K562 (cell line): Measurements from ENCODE around the gene TRUB2. TPM values are rescaled to one million over a fixed set of nuclear protein-coding genes. Genes with fewer than 3 reads are reported as not detected.

ENCODE experiments used
- ATAC-seq: fragments of 200-7000 bp; cut with Tn5 transposase; 3 replicates; pipeline ENCODE4 v1.9.1; 2020; ENCODE audit warnings: moderate library complexity
- BruUV-seq: library from RNA; stranded (reverse); fragments of 400-500 nt; replicated peaks from 2 replicates; lab custom pipeline; 2021; lab: Mats Ljungman, UMichigan
- CTCF ChIA-PET: fragments of 300-600 bp; formaldehyde crosslinking; extraction: SDS; loops from one replicate; lab custom pipeline; 2021; ENCODE audit warnings: low intra/inter-chr PET ratio; lab: Yijun Ruan, JAX
- POLR2A ChIA-PET: fragments of 300-600, 350-650 bp; sonication (Branson Sonifier 250); formaldehyde crosslinking; extraction: SDS; loops from one replicate; lab custom pipeline; 2021; ENCODE audit warnings: antibody characterized with exemption, inconsistent platforms; lab: Yijun Ruan, JAX
- DNase-seq, 4 experiments: peaks; one replicate each; pipeline versions ENCODE4 v3.0.0 to v3.0.0-alpha.2; 2011 to 2018; ENCODE audit warnings: low spot score in 3 of 4, mixed read lengths in 3 of 4; ENCODE audit errors: extremely low read depth in 1 of 4
- FAIRE-seq: peaks from 2 replicates; lab custom pipeline; 2011; peaks lifted over from hg19 to GRCh38; lab: Jason Lieb, UNC
- H2AFZ ChIP-seq: 2 replicates; pipeline ENCODE4 v1.6.0; 2011; ENCODE audit warnings: low read depth, low read length, control low read depth, inconsistent platforms
- H3K27ac ChIP-seq: fragments of 200-600 bp; 3 replicates; pipeline ENCODE4 v1.8.0; 2011; ENCODE audit warnings: low read depth, mild to moderate bottlenecking, control low read depth, inconsistent platforms, low read length, moderate library complexity, mixed read lengths; ENCODE audit errors: extremely low read depth
- H3K27me3 ChIP-seq, 2 experiments: fragments of 300-600 bp in 1 of 2; 2 replicates in 1 of 2; 3 replicates in 1 of 2; pipeline versions ENCODE4 v1.6.0 to v1.8.0; 2011; ENCODE audit warnings: inconsistent platforms in 2 of 2, low read length in 2 of 2, mild to moderate bottlenecking in 1 of 2, mixed read lengths in 1 of 2, moderate library complexity in 1 of 2; ENCODE audit not compliant: control insufficient read depth in 2 of 2, insufficient read depth in 2 of 2
- H3K36me3 ChIP-seq: fragments of 300-600 bp; 3 replicates; pipeline ENCODE4 v1.8.0; 2011; ENCODE audit warnings: mild to moderate bottlenecking, low read length, inconsistent platforms; ENCODE audit not compliant: control insufficient read depth, insufficient read depth
- H3K4me1 ChIP-seq, 2 experiments: fragments of 200-600 bp in 1 of 2; replicated peaks in 1 of 2; 2 replicates in 1 of 2; 3 replicates in 1 of 2; pipeline versions ENCODE4 v1.5.1 to v1.8.0; 2011; ENCODE audit warnings: inconsistent platforms in 2 of 2, low read length in 2 of 2, mild to moderate bottlenecking in 1 of 2, mixed read lengths in 1 of 2, moderate library complexity in 1 of 2; ENCODE audit not compliant: control insufficient read depth in 2 of 2, insufficient read depth in 2 of 2
- H3K4me2 ChIP-seq: 2 replicates; pipeline ENCODE4 v1.6.1; 2011; ENCODE audit warnings: low read length, control low read depth, inconsistent platforms, mixed read lengths; ENCODE audit not compliant: insufficient read depth
- H3K4me3 ChIP-seq: fragments of 200-600 bp; sonication (generic), shearing (Covaris generic); 2 replicates; pipeline ENCODE4 v1.5.1; 2016; ENCODE audit warnings: control low read depth, inconsistent platforms
- H3K79me2 ChIP-seq: fragments of 200-600 bp; 3 replicates; pipeline ENCODE4 v1.8.0; 2011; ENCODE audit warnings: low read length, inconsistent platforms; ENCODE audit not compliant: control insufficient read depth, insufficient read depth
- H3K9ac ChIP-seq, 2 experiments: 2 replicates each; pipeline versions ENCODE4 v1.6.0 to v1.6.1; 2011; ENCODE audit warnings: low read depth in 2 of 2, low read length in 2 of 2, control low read depth in 1 of 2, inconsistent platforms in 1 of 2, mild to moderate bottlenecking in 1 of 2, mixed read lengths in 1 of 2; ENCODE audit not compliant: insufficient read depth in 1 of 2
- H3K9me1 ChIP-seq: one replicate; pipeline ENCODE4 v1.6.0; 2011; ENCODE audit warnings: inconsistent platforms, mild to moderate bottlenecking, low read length, moderate library complexity; ENCODE audit not compliant: control insufficient read depth, insufficient read depth
- H3K9me3 ChIP-seq: replicated peaks from 2 replicates; pipeline ENCODE4 v1.5.1; 2011; ENCODE audit warnings: low read depth, low read length, inconsistent platforms; ENCODE audit not compliant: control insufficient read depth, insufficient read depth
- H4K20me1 ChIP-seq: replicated peaks from 2 replicates; pipeline ENCODE4 v1.6.1; 2011; ENCODE audit warnings: low read length, inconsistent platforms, mixed read lengths; ENCODE audit not compliant: control insufficient read depth, insufficient read depth
- BCOR ChIP-seq: fragments of 450-650 bp; IDR thresholded peaks from 2 replicates; pipeline ENCODE4 v1.6.1; 2016
- BRF2 ChIP-seq: IDR thresholded peaks from 3 replicates; pipeline ENCODE4 v1.6.1; 2011; ENCODE audit warnings: borderline replicate concordance, mild to moderate bottlenecking; ENCODE audit not compliant: insufficient read length, insufficient read depth
- CEBPG ChIP-seq, 3 experiments: fragments of 200-800 bp in 1 of 3; sonication (Bioruptor generic) in 1 of 3; sonication (generic) in 1 of 3; formaldehyde crosslinking in 1 of 3; IDR thresholded peaks in 2 of 3; conservative IDR thresholded peaks in 1 of 3; 2 replicates each; pipeline versions ENCODE4 v1.6.1 to v1.8.0; 2016 to 2022; ENCODE audit warnings: missing compliant biosample characterization in 2 of 3, missing genetic modification characterization in 2 of 3, mild to moderate bottlenecking in 1 of 3, missing genetic modification reagents in 1 of 3
- CEBPZ ChIP-seq: fragments of 150-350 bp; IDR thresholded peaks from 2 replicates; pipeline ENCODE4 v1.6.1; 2014; ENCODE audit warnings: low read depth, mild to moderate bottlenecking, low read length, borderline replicate concordance
- DPF2 ChIP-seq: fragments of 450-650 bp; IDR thresholded peaks from 2 replicates; pipeline ENCODE4 v1.6.1; 2016
- EZH2 ChIP-seq: IDR thresholded peaks from 2 replicates; pipeline ENCODE4 v1.6.1; 2012; ENCODE audit warnings: low read depth, mild to moderate bottlenecking, inconsistent platforms, low read length, borderline replicate concordance
- L3MBTL2 ChIP-seq: fragments of 450-650 bp; IDR thresholded peaks from 2 replicates; pipeline ENCODE4 v1.6.1; 2016; ENCODE audit warnings: mild to moderate bottlenecking, moderate library complexity
- NONO ChIP-seq, 2 experiments: fragments of 200-400 bp in 1 of 2; fragments of 450-650 bp in 1 of 2; formaldehyde crosslinking in 1 of 2; IDR thresholded peaks; 2 replicates each; pipeline ENCODE4 v1.6.1; 2017; ENCODE audit warnings: low read depth in 2 of 2, mild to moderate bottlenecking in 2 of 2, moderate library complexity in 2 of 2, low read length in 1 of 2
- NR4A1 ChIP-seq, 2 experiments: fragments of 250-450 bp in 1 of 2; fragments of 450-650 bp in 1 of 2; sonication (Bioruptor Pico) in 1 of 2; IDR thresholded peaks; 2 replicates each; pipeline versions ENCODE4 v1.4.0 to v1.6.1; 2016 to 2020; ENCODE audit warnings: mild to moderate bottlenecking in 2 of 2, missing compliant biosample characterization in 1 of 2, missing genetic modification characterization in 1 of 2, moderate library complexity in 1 of 2
- POLR2AphosphoS5 ChIP-seq: IDR thresholded peaks from 2 replicates; pipeline ENCODE4 v1.6.1; 2011; ENCODE audit warnings: mild to moderate bottlenecking, low read depth, low read length, moderate library complexity; ENCODE audit not compliant: control insufficient read depth, insufficient read depth
- RBM14 ChIP-seq: fragments of 200-400 bp; formaldehyde crosslinking; IDR thresholded peaks from 2 replicates; pipeline ENCODE4 v1.6.1; 2018; ENCODE audit warnings: low read depth, mild to moderate bottlenecking, low read length, moderate library complexity, borderline replicate concordance; ENCODE audit not compliant: insufficient read depth
- ZBTB8A ChIP-seq: fragments of 450-650 bp; IDR thresholded peaks from 2 replicates; pipeline ENCODE4 v1.6.1; 2018; ENCODE audit warnings: mild to moderate bottlenecking, moderate library complexity; ENCODE audit not compliant: partially characterized antibody
- ZNF551 ChIP-seq: fragments of 250-450 bp; sonication (Bioruptor Pico); IDR thresholded peaks from 2 replicates; pipeline ENCODE4 v1.5.0; 2021; ENCODE audit warnings: mild to moderate bottlenecking, moderate library complexity
- WGBS: fragments of 100-300 bp; shearing (Covaris generic); methylation state at CpG from one replicate; pipeline ENCODE4 v1.1.6; 2016; ENCODE audit warnings: low coverage, mixed read lengths; ENCODE audit not compliant: insufficient coverage; ENCODE audit errors: missing lambda C conversion rate; 5-methylcytosine and 5-hydroxymethylcytosine counted together
- in situ Hi-C: fragments of 300-500 bp; cut with MboI; formaldehyde crosslinking; loops from 4 replicates; pipeline ENCODE4 v1.15.0; 2018; ENCODE audit warnings: inconsistent platforms, mixed read lengths
- intact Hi-C: fragments of 100-400 bp; cut with micrococcal nuclease; formaldehyde crosslinking; loops from 2 replicates; pipeline ENCODE4 v1.14.2; 2022
- polyA plus RNA-seq, 8 experiments: library from polyadenylated mRNA; depleted of rRNA in 4 of 8; stranded (reverse) in 5 of 8; unstranded in 3 of 8; fragments of >200 nt; fragmentation: Nextera tagmentation in 2 of 8; fragmentation: Illumina TruSeq in 1 of 8; extraction: Ambion mirVana in 2 of 8; extraction: Trizol in 1 of 8; gene quantifications; 2 replicates each; pipeline versions ENCODE4 v1.2.1 to v1.2.3, GENCODE V29; 2011 to 2014; ENCODE audit warnings: inconsistent platforms in 1 of 8, missing spikeins in 1 of 8
- total RNA-seq, 7 experiments: library from RNA; depleted of rRNA in 6 of 7; stranded (reverse); fragments of >200 nt in 6 of 7; fragmentation: Illumina TruSeq in 2 of 7; extraction: Trizol in 2 of 7; gene quantifications; 2 replicates each; pipeline versions ENCODE4 v1.2.1 to v1.2.3, GENCODE V29; 2011 to 2021; ENCODE audit warnings: low replicate concordance in 1 of 7
- TF ChIP-seq, protein P1 (sequence below), 2 experiments: fragments of 450-650 bp in 1 of 2; sonication (generic) in 1 of 2; formaldehyde crosslinking in 1 of 2; IDR thresholded peaks in 1 of 2; conservative IDR thresholded peaks in 1 of 2; 2 replicates each; pipeline versions ENCODE4 v1.6.1 to v1.8.1; 2016 to 2023; ENCODE audit warnings: mild to moderate bottlenecking in 2 of 2, moderate library complexity in 2 of 2, inconsistent platforms in 1 of 2, missing genetic modification reagents in 1 of 2

TRUB2 gene
- total and polyA plus RNA-seq, 9 of the 15 experiments (the other 6 are each of a cell fraction or from before 2014, with no cell fraction given): 9.3 to 110 (median 63.0) TPM

DNA sequence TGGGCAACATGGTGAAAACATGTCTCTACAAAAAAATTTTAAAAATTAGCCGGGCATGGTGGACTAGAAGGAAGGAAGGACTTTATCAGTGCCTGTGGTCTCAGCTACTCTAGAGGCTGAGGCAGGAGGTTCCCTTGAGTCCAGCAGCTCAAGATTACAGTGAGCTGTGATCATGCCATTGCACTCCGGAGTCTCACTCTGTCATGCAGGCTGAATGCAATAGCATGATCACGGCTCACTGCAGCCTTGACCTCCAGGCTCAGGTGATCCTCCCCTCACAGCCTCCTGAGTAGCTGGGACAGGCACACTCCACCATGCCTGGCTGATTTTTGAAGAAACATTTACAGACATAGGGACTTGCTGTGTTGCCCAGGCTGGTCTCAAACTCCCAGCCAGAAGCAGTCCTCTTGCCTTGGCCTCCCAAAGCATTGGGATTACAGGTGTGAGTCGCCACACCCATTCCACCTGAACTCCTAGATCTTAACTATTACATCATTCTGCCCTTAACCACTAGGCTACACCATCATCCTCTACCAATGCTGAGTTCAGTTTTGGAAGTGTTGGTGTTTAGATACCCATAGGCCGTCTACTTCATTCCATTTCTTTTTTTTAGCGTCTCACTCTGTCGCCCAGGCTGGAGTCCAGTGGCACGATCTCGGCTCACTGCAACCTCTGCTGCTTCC lies 46.9 kb upstream of the TRUB2 start:
- WGBS: 72% methylated on average over 9 of the region's 9 CpGs
- ChIA-PET POLR2A (no interaction called here), CTCF (no interaction called here)
- Histone ChIP-seq H3K9ac (0 out of 4 replicates have a peak overlapping the region, but pooled peaks of 1 of the 2 experiments have one; percentile 54), H3K4me1 (peaks cover 20 to 24% of the 10 kb centered on the region in 2 experiments), H3K27ac (no peak overlapping the region), H3K27me3 (no peaks in the 10 kb centered on the region), H3K79me2 (peaks cover 38% of the 10 kb centered on the region), H3K4me3 (no peak overlapping the region), H4K20me1 (no peaks in the 10 kb centered on the region), H3K36me3 (peaks cover 11% of the 10 kb centered on the region), H3K9me3 (no peaks in the 10 kb centered on the region), H2AFZ (no peak overlapping the region), H3K9me1 (no peaks in the 10 kb centered on the region), H3K4me2 (no peak overlapping the region)
- DNase-seq: no peak
- intact Hi-C loops (loop anchor here (10.0 kb wide), 1 partner anchor 186 kb away; the partner anchor contains the start of gene SPTAN1), in situ Hi-C loops (loop anchor here (25.0 kb wide), 1 partner anchor 607 kb away; no protein-coding TSS in a partner anchor)
- ATAC-seq: no peak
- no TSS peak for BruUV-seq
- peak; percentile 6 for FAIRE-seq
- TF ChIP-seq BCOR (0 out of 2 replicates have a peak, but pooled peaks have one; percentile 28), EZH2 (no peak), ZBTB8A (no peak), CEBPG (CRISPR knock-in tag; IDR thresholded peaks at IDR 0.05) (no peak), CEBPG (tag; conservative IDR thresholded peaks at IDR 0.05 in 1 of 2, IDR thresholded peaks at IDR 0.05 in 1 of 2) (peak in 1 of 2 experiments; percentile 54; a peak in 2 of 4 replicates), DPF2 (no peak), L3MBTL2 (no peak), ZNF551 (CRISPR knock-in tag) (no peak), NONO (IDR thresholded peaks at IDR 0.05; ENCODE audit: low read depth in 2 of 2, low read length in 1 of 2) (no peak), CEBPZ (no peak), NR4A1 (CRISPR knock-in tag; IDR thresholded peaks at IDR 0.05) (no peak), NR4A1 (tag; IDR thresholded peaks at IDR 0.05) (no peak), POLR2AphosphoS5 (no peak), BRF2 (no peak), RBM14 (no peak)
- TF ChIP-seq, protein P1, sequence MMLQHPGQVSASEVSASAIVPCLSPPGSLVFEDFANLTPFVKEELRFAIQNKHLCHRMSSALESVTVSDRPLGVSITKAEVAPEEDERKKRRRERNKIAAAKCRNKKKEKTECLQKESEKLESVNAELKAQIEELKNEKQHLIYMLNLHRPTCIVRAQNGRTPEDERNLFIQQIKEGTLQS (IDR thresholded peaks at IDR 0.05): peak; percentile 65
- TF ChIP-seq, protein P1 (CRISPR knock-in tag; conservative IDR thresholded peaks at IDR 0.05): no peak
